ENCODE measurements around the gene TTC14. TPM values are rescaled to one million over a fixed set of nuclear protein-coding genes. Genes with fewer than 3 reads are reported as not detected.

The TTC14 gene, protein sequence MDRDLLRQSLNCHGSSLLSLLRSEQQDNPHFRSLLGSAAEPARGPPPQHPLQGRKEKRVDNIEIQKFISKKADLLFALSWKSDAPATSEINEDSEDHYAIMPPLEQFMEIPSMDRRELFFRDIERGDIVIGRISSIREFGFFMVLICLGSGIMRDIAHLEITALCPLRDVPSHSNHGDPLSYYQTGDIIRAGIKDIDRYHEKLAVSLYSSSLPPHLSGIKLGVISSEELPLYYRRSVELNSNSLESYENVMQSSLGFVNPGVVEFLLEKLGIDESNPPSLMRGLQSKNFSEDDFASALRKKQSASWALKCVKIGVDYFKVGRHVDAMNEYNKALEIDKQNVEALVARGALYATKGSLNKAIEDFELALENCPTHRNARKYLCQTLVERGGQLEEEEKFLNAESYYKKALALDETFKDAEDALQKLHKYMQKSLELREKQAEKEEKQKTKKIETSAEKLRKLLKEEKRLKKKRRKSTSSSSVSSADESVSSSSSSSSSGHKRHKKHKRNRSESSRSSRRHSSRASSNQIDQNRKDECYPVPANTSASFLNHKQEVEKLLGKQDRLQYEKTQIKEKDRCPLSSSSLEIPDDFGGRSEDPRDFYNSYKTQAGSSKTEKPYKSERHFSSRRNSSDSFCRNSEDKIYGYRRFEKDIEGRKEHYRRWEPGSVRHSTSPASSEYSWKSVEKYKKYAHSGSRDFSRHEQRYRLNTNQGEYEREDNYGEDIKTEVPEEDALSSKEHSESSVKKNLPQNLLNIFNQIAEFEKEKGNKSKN
- 18.7 and 21.7 TPM in 2 replicates for polyA plus RNA-seq (2013)

DNA sequence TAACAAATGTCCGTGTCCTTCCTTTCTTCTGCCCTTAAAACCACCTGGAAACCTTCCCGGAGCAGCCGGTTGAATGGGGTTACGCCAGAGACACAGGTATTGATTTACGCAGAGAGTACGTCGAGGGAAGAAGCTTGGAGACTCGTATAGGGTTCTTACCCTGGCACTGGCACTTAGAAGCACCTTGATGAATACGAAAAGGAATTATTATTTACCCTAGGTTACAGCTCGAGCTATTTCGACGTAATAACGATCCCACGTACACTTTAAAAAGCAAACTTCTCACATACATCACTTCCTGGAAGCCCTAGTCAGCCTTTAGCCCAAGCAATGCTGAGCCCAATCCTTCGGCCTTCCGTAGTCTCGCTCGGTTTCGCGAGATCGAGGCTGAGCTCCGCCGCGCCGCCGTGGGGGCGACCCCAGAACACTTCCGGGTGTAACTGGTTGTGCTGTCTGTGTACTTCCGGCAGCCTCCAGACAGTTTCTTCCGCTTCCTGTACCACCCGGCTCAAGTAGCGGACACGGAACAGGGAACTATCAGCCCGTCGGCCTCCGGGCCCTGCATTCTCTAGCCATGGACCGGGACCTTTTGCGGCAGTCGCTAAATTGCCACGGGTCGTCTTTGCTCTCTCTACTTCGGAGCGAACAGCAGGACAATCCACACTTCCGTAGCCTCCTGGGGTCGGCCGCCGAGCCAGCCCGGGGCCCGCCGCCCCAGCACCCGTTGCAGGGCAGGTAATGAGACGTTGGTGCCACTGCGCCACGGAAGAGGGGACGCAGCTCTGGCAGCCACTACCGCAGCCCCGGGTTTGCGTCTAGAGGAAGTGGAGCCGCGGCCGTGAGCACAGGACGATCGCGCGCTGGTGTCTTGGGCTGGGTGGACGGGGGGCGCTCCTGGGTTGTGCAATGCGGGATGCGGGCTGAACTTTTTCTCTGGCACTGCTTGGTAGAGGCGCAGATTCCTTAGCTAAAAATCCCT lies at the start of gene TTC14:
Gene TTC14, plus strand, starts transcription at position 476 of the 979 bp plus-strand sequence. Its CDS starts 99 bp downstream, at position 575.
- H3K27me3 ChIP-seq (ENCODE audit: insufficient read depth, low read length) = no peaks in the 10 kb centered on the region
- H3K18ac ChIP-seq (ENCODE audit: low read length) = peak within 1 kb of the TSS; percentile 84
- H4K91ac ChIP-seq (ENCODE audit: low read depth, low read length) = peak within 1 kb of the TSS; percentile 87
- H3K14ac ChIP-seq (ENCODE audit: low read length) = peak within 1 kb of the TSS; percentile 67
- no peak within 1 kb of the TSS for H2BK120ac ChIP-seq (ENCODE audit: insufficient read depth, low read length, poor library complexity)
- H2BK5ac ChIP-seq (ENCODE audit: low read depth, low read length, poor library complexity) = peak within 1 kb of the TSS; percentile 57
- peaks cover 2 to 4% of the 10 kb centered on the region in 2 experiments for H3K36me3 ChIP-seq (ENCODE audit: control insufficient read depth in 1 of 2, insufficient read depth in 2 of 2, low read length in 2 of 2)
- peak within 1 kb of the TSS; percentile 81 for H3K9ac ChIP-seq (ENCODE audit: low read length)
- peak within 1 kb of the TSS; percentile 9 for H3K4ac ChIP-seq (ENCODE audit: low read depth, low read length)
- no peak within 1 kb of the TSS for H2BK12ac ChIP-seq (ENCODE audit: low read length)
- peak within 1 kb of the TSS; percentile 95 for H3K4me2 ChIP-seq (ENCODE audit: low read length)
- H3K9me3 ChIP-seq (ENCODE audit: insufficient read depth, low read depth, low read length) = no peaks in the 10 kb centered on the region
- peak within 1 kb of the TSS; percentile 99 for H4K8ac ChIP-seq (ENCODE audit: low read depth, low read length)
- H2AFZ ChIP-seq (ENCODE audit: insufficient read depth, low read length, poor library complexity) = peak within 1 kb of the TSS; percentile 89
- H3K79me1 ChIP-seq (ENCODE audit: low read length) = peaks cover 6% of the 10 kb centered on the region
- H2AK5ac ChIP-seq (ENCODE audit: low read length) = no peak within 1 kb of the TSS
- peak; percentile 91 to 95 for DNase-seq
- no peaks in the 10 kb centered on the region for H3K4me1 ChIP-seq (ENCODE audit: control insufficient read depth in 1 of 2, insufficient read depth in 2 of 2, low read length in 2 of 2)
- H4K12ac ChIP-seq (ENCODE audit: low read depth, low read length) = peak within 1 kb of the TSS; percentile 95
- WGBS (ENCODE audit: extremely low coverage, insufficient coverage, insufficient read length) = no CpG with 5 or more reads among the region's 70 CpGs
- H3K27ac ChIP-seq (ENCODE audit: low read depth, low read length) = peak within 1 kb of the TSS; percentile 65
- H3K4me3 ChIP-seq (ENCODE audit: low read depth, low read length) = peak within 1 kb of the TSS; percentile 96
- H3K79me2 ChIP-seq (ENCODE audit: control insufficient read depth, insufficient read depth, low read length, poor library complexity) = peaks cover 3% of the 10 kb centered on the region
- no peak within 1 kb of the TSS for H3K23ac ChIP-seq (ENCODE audit: low read length)

DNA sequence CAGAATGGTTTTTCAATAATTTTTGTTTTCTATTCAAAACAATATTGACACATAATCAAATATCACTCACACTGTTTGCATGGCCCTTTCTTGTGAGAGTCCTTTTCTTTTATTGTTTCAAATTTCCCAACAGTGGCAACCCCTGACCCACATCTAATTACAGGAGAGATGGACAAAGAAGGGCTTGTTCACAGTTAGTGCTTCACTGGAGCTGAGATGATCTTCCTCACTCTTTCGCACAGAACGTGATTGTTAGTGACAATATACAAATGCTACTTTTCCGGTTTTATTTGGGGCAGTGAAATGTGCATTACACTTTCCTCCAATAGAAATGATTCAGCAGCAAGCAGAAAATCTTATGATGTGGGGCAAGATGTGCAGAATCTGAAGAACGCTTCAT lies 38.6 kb upstream of the TTC14 start:
- H3K4me2 ChIP-seq (ENCODE audit: low read length) = no peak overlapping the region
- H2BK120ac ChIP-seq (ENCODE audit: insufficient read depth, low read length, poor library complexity) = no peak overlapping the region
- DNase-seq = no peak
- no peak overlapping the region for H3K14ac ChIP-seq (ENCODE audit: low read length)
- H3K79me1 ChIP-seq (ENCODE audit: low read length) = no peaks in the 10 kb centered on the region
- H2AFZ ChIP-seq (ENCODE audit: insufficient read depth, low read length, poor library complexity) = no peak overlapping the region
- WGBS (ENCODE audit: extremely low coverage, insufficient coverage, insufficient read length) = no CpG with 5 or more reads among the region's 4 CpGs
- H3K27ac ChIP-seq (ENCODE audit: low read depth, low read length) = no peak overlapping the region
- no peak overlapping the region for H2BK12ac ChIP-seq (ENCODE audit: low read length)
- no peak overlapping the region for H4K8ac ChIP-seq (ENCODE audit: low read depth, low read length)
- no peaks in the 10 kb centered on the region for H3K27me3 ChIP-seq (ENCODE audit: insufficient read depth, low read length)
- H3K18ac ChIP-seq (ENCODE audit: low read length) = no peak overlapping the region
- H3K9ac ChIP-seq (ENCODE audit: low read length) = no peak overlapping the region
- peaks cover 5% of the 10 kb centered on the region for H3K9me3 ChIP-seq (ENCODE audit: insufficient read depth, low read depth, low read length)
- H2AK5ac ChIP-seq (ENCODE audit: low read length) = no peak overlapping the region
- no peaks in the 10 kb centered on the region for H3K4me1 ChIP-seq (ENCODE audit: control insufficient read depth in 1 of 2, insufficient read depth in 2 of 2, low read length in 2 of 2)
- H3K79me2 ChIP-seq (ENCODE audit: control insufficient read depth, insufficient read depth, low read length, poor library complexity) = no peaks in the 10 kb centered on the region
- H3K4me3 ChIP-seq (ENCODE audit: low read depth, low read length) = no peak overlapping the region
- no peak overlapping the region for H4K12ac ChIP-seq (ENCODE audit: low read depth, low read length)
- no peak overlapping the region for H4K91ac ChIP-seq (ENCODE audit: low read depth, low read length)
- no peak overlapping the region for H2BK5ac ChIP-seq (ENCODE audit: low read depth, low read length, poor library complexity)
- no peaks in the 10 kb centered on the region for H3K36me3 ChIP-seq (ENCODE audit: control insufficient read depth in 1 of 2, insufficient read depth in 2 of 2, low read length in 2 of 2)
- H3K23ac ChIP-seq (ENCODE audit: low read length) = no peak overlapping the region
- H3K4ac ChIP-seq (ENCODE audit: low read depth, low read length) = no peak overlapping the region

DNA sequence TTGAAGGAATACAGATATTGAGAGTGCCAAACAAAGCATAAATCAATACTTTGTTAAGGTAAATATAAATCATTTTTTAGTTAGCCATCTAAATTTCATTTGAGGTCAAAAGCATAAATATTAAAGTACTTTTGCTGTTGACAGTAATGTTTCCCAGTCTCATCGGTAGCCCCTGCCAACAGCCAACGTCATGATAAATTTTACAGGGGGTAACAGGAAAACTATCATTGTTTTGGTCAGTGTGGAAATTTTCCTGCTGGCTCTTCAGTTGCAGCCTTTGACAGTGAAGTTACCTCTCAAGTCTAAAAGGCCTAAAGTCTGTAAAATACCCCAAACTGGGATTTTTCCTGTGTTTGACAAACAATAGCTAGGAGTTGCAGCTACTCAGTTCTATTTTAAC lies 37.3 kb upstream of the TTC14 start:
- no peaks in the 10 kb centered on the region for H3K36me3 ChIP-seq (ENCODE audit: control insufficient read depth in 1 of 2, insufficient read depth in 2 of 2, low read length in 2 of 2)
- H3K9me3 ChIP-seq (ENCODE audit: insufficient read depth, low read depth, low read length) = peaks cover 5% of the 10 kb centered on the region
- H2BK12ac ChIP-seq (ENCODE audit: low read length) = no peak overlapping the region
- no peak overlapping the region for H2AK5ac ChIP-seq (ENCODE audit: low read length)
- H3K14ac ChIP-seq (ENCODE audit: low read length) = no peak overlapping the region
- H2BK5ac ChIP-seq (ENCODE audit: low read depth, low read length, poor library complexity) = no peak overlapping the region
- no peak overlapping the region for H3K4me2 ChIP-seq (ENCODE audit: low read length)
- H3K23ac ChIP-seq (ENCODE audit: low read length) = no peak overlapping the region
- H3K27ac ChIP-seq (ENCODE audit: low read depth, low read length) = no peak overlapping the region
- H2BK120ac ChIP-seq (ENCODE audit: insufficient read depth, low read length, poor library complexity) = no peak overlapping the region
- no peak overlapping the region for H4K8ac ChIP-seq (ENCODE audit: low read depth, low read length)
- DNase-seq = no peak
- H3K18ac ChIP-seq (ENCODE audit: low read length) = no peak overlapping the region
- H4K91ac ChIP-seq (ENCODE audit: low read depth, low read length) = no peak overlapping the region
- no peak overlapping the region for H3K9ac ChIP-seq (ENCODE audit: low read length)
- H3K4me1 ChIP-seq (ENCODE audit: control insufficient read depth in 1 of 2, insufficient read depth in 2 of 2, low read length in 2 of 2) = no peaks in the 10 kb centered on the region
- H3K4ac ChIP-seq (ENCODE audit: low read depth, low read length) = no peak overlapping the region
- no peaks in the 10 kb centered on the region for H3K27me3 ChIP-seq (ENCODE audit: insufficient read depth, low read length)
- H2AFZ ChIP-seq (ENCODE audit: insufficient read depth, low read length, poor library complexity) = no peak overlapping the region
- no peaks in the 10 kb centered on the region for H3K79me1 ChIP-seq (ENCODE audit: low read length)
- H3K4me3 ChIP-seq (ENCODE audit: low read depth, low read length) = no peak overlapping the region
- no CpG with 5 or more reads among the region's 2 CpGs for WGBS (ENCODE audit: extremely low coverage, insufficient coverage, insufficient read length)
- no peaks in the 10 kb centered on the region for H3K79me2 ChIP-seq (ENCODE audit: control insufficient read depth, insufficient read depth, low read length, poor library complexity)
- H4K12ac ChIP-seq (ENCODE audit: low read depth, low read length) = no peak overlapping the region

DNA sequence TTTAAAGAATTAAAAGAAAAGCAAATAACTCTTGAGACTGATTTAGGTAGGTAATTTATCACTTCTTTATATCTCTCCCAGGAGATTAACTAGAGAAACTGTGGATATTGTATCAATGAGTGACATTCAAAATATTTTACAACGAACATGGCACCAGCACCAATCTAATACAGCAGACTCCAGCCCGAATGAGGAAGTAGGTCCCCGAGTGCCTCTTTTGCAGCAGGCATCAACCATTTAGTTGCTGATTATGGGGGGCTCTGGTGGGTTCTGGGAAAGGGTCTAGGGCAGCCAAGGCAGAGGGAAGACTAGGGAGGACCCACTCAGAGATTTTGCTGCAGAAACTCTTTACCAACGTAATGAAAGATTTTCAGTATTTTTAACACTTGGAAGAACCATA lies 31.7 kb upstream of the TTC14 start:
- H3K79me2 ChIP-seq (ENCODE audit: control insufficient read depth, insufficient read depth, low read length, poor library complexity) = no peaks in the 10 kb centered on the region
- no peak overlapping the region for H3K14ac ChIP-seq (ENCODE audit: low read length)
- H3K4me1 ChIP-seq (ENCODE audit: control insufficient read depth in 1 of 2, insufficient read depth in 2 of 2, low read length in 2 of 2) = no peaks in the 10 kb centered on the region
- no peaks in the 10 kb centered on the region for H3K27me3 ChIP-seq (ENCODE audit: insufficient read depth, low read length)
- DNase-seq = no peak
- no peak overlapping the region for H2AFZ ChIP-seq (ENCODE audit: insufficient read depth, low read length, poor library complexity)
- H3K79me1 ChIP-seq (ENCODE audit: low read length) = no peaks in the 10 kb centered on the region
- no peak overlapping the region for H2AK5ac ChIP-seq (ENCODE audit: low read length)
- no peak overlapping the region for H2BK5ac ChIP-seq (ENCODE audit: low read depth, low read length, poor library complexity)
- no peak overlapping the region for H2BK120ac ChIP-seq (ENCODE audit: insufficient read depth, low read length, poor library complexity)
- no CpG with 5 or more reads among the region's 4 CpGs for whole genome bisulfite sequencing (ENCODE audit: extremely low coverage, insufficient coverage, insufficient read length)
- H4K8ac ChIP-seq (ENCODE audit: low read depth, low read length) = no peak overlapping the region
- H3K9me3 ChIP-seq (ENCODE audit: insufficient read depth, low read depth, low read length) = no peaks in the 10 kb centered on the region
- no peak overlapping the region for H2BK12ac ChIP-seq (ENCODE audit: low read length)
- H3K36me3 ChIP-seq (ENCODE audit: control insufficient read depth in 1 of 2, insufficient read depth in 2 of 2, low read length in 2 of 2) = no peaks in the 10 kb centered on the region
- H3K9ac ChIP-seq (ENCODE audit: low read length) = no peak overlapping the region
- no peak overlapping the region for H3K18ac ChIP-seq (ENCODE audit: low read length)
- H3K4me2 ChIP-seq (ENCODE audit: low read length) = no peak overlapping the region
- H3K27ac ChIP-seq (ENCODE audit: low read depth, low read length) = no peak overlapping the region
- H4K91ac ChIP-seq (ENCODE audit: low read depth, low read length) = no peak overlapping the region
- H3K4ac ChIP-seq (ENCODE audit: low read depth, low read length) = no peak overlapping the region
- no peak overlapping the region for H3K23ac ChIP-seq (ENCODE audit: low read length)
- H3K4me3 ChIP-seq (ENCODE audit: low read depth, low read length) = no peak overlapping the region
- H4K12ac ChIP-seq (ENCODE audit: low read depth, low read length) = no peak overlapping the region
